Measurements from ENCODE around the gene MS4A7. TPM values are rescaled to one million over a fixed set of nuclear protein-coding genes. Genes with fewer than 3 reads are reported as not detected.

The MS4A7 gene
- total RNA-seq, 2 donors from 2014 or later: 16.0 to 27.7 TPM

- no peaks in the 10 kb centered on the region for H3K36me3 ChIP-seq
- no peaks in the 10 kb centered on the region for H3K9me3 ChIP-seq
- no peaks in the 10 kb centered on the region for H3K27me3 ChIP-seq
- H3K4me1 ChIP-seq: no peaks in the 10 kb centered on the region
- H3K27ac ChIP-seq: peak overlapping the region in 1 of 2 donors; percentile 7
- TF ChIP-seq CTCF (IDR thresholded peaks at IDR 0.05): no peak
- DNase-seq (ENCODE audit: low spot score): peak; percentile 72
- H3K4me3 ChIP-seq: no peak overlapping the region
Observed at GRCh38 chr11:60377401-60378136, 763 bp upstream of the MS4A7 start.

- H3K4me3 ChIP-seq: no peak overlapping the region
- H3K4me1 ChIP-seq: no peaks in the 10 kb centered on the region
- no peaks in the 10 kb centered on the region for H3K9me3 ChIP-seq
- no peak overlapping the region for H3K27ac ChIP-seq
- no peaks in the 10 kb centered on the region for H3K36me3 ChIP-seq
- no peak for TF ChIP-seq CTCF (IDR thresholded peaks at IDR 0.05)
- H3K27me3 ChIP-seq: no peaks in the 10 kb centered on the region
- DNase-seq (ENCODE audit: low spot score): no peak
Observed at GRCh38 chr11:60389279-60389910, 11.1 kb downstream of the MS4A7 start.

GRCh38 chr11:60390419-60390818 is 12.1 kb downstream of the MS4A7 start:
- Histone ChIP-seq H3K27ac (peak overlapping the region in 1 of 2 donors; percentile 10), H3K9me3 (no peaks in the 10 kb centered on the region), H3K36me3 (no peaks in the 10 kb centered on the region), H3K27me3 (no peaks in the 10 kb centered on the region), H3K4me3 (no peak overlapping the region), H3K4me1 (no peaks in the 10 kb centered on the region)
- DNase-seq (ENCODE audit: low spot score): no peak
- TF ChIP-seq CTCF (IDR thresholded peaks at IDR 0.05): no peak

- H3K9me3 ChIP-seq: no peaks in the 10 kb centered on the region
- no peak for TF ChIP-seq CTCF (IDR thresholded peaks at IDR 0.05)
- H3K36me3 ChIP-seq: no peaks in the 10 kb centered on the region
- H3K4me1 ChIP-seq: no peaks in the 10 kb centered on the region
- H3K4me3 ChIP-seq: no peak overlapping the region
- H3K27ac ChIP-seq: no peak overlapping the region
- no peaks in the 10 kb centered on the region for H3K27me3 ChIP-seq
- DNase-seq (ENCODE audit: low spot score): no peak
Observed at GRCh38 chr11:60392361-60392760, 14.0 kb downstream of the MS4A7 start.

- DNase-seq (ENCODE audit: low spot score): no peak
- Histone ChIP-seq H3K27ac (no peak overlapping the region), H3K4me3 (no peak overlapping the region)
Observed at GRCh38 chr11:60393016-60393415, 14.7 kb downstream of the MS4A7 start.

More at GRCh38 chr11:60393016-60393415, 14.7 kb downstream of the MS4A7 start:
- Histone ChIP-seq H3K27me3 (no peaks in the 10 kb centered on the region), H3K9me3 (no peaks in the 10 kb centered on the region), H3K36me3 (no peaks in the 10 kb centered on the region), H3K4me1 (no peaks in the 10 kb centered on the region)
- no peak for TF ChIP-seq CTCF (IDR thresholded peaks at IDR 0.05)

Data from right atrium auricular region (tissue), 2 donors.